ENCODE data around the gene PCLAF.
"Not testable (repeated sequence)": the region's sequence is repeated elsewhere in the genome, so short reads cannot be mapped to it uniquely, and the experiment has no call there.

PCLAF gene

GRCh38 chr15:64422697-64423096 is 41.5 kb upstream of the PCLAF start:
- DNase-seq (ENCODE audit: low spot score) = no peak
- TF ChIP-seq CTCF (IDR thresholded peaks at IDR 0.05; ENCODE audit: borderline replicate concordance, control extremely low read depth, extremely low read depth, insufficient read depth, missing control alignments) = no peak
- in situ Hi-C loops (cut with MboI; ENCODE audit: low sequenced_read_pairs, unreplicated experiment) = no loop called here

GRCh38 chr15:64412216-64412615 is 31.0 kb upstream of the PCLAF start:
- DNase-seq (ENCODE audit: low spot score) = no peak
- TF ChIP-seq CTCF (IDR thresholded peaks at IDR 0.05; ENCODE audit: borderline replicate concordance, control extremely low read depth, extremely low read depth, insufficient read depth, missing control alignments) = no peak
- in situ Hi-C loops (cut with MboI; ENCODE audit: low sequenced_read_pairs, unreplicated experiment) = no loop called here

DNA sequence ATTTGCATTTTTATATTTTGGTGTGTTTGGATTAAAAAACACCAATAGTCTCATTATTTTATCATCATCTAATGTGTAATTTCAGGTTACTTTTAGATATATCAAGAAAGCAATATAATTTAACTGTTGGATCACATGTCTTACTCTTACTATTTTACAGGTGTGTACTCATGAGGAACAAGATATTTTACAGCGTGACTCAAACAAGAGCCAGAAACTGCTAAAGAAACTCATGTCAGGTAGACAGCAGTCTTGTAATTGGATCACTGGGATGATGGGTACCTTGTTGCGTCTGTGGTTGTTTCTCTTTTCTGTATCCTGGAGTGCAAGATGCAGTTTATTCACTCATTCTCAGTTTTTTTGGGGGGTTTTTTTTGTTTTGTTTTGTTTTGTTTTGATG is 19.3 kb upstream of the PCLAF start:
- in situ Hi-C loops (cut with MboI; ENCODE audit: low sequenced_read_pairs, unreplicated experiment) = no loop called here
- DNase-seq (ENCODE audit: low spot score) = no peak
- TF ChIP-seq CTCF (IDR thresholded peaks at IDR 0.05; ENCODE audit: borderline replicate concordance, control extremely low read depth, extremely low read depth, insufficient read depth, missing control alignments) = no peak

DNA sequence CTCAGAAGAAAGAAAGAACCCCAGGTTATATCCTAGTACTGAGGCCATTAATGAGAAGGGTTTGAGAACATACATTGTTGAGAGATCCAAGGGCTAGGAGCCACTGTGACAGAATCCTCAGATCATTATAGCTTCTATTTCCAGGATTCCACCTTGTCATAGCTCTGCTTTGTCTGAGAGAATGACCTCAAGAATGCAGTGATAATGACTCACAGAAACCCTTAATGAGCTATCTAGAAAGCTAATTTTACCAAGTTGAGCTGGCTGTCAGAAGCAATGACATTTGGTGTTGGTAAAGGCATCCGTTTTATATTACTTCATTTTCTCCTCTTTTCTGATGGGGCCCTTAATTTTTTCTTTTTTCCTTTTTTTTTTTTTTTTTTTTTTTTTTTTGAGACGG is 17.3 kb upstream of the PCLAF start:
- no peak for DNase-seq (ENCODE audit: low spot score)
- TF ChIP-seq CTCF (IDR thresholded peaks at IDR 0.05; ENCODE audit: borderline replicate concordance, control extremely low read depth, extremely low read depth, insufficient read depth, missing control alignments) = no peak
- in situ Hi-C loops (cut with MboI; ENCODE audit: low sequenced_read_pairs, unreplicated experiment) = no loop called here

GRCh38 chr15:64396789-64397188 is 15.5 kb upstream of the PCLAF start:
- in situ Hi-C loops (cut with MboI; ENCODE audit: low sequenced_read_pairs, unreplicated experiment) = no loop called here
- no peak for TF ChIP-seq CTCF (IDR thresholded peaks at IDR 0.05; ENCODE audit: borderline replicate concordance, control extremely low read depth, extremely low read depth, insufficient read depth, missing control alignments)

GRCh38 chr15:64392471-64392870 is 11.2 kb upstream of the PCLAF start:
- DNase-seq (ENCODE audit: low spot score); in situ Hi-C loops (cut with MboI; ENCODE audit: low sequenced_read_pairs, unreplicated experiment): not testable (repeated sequence)

More at GRCh38 chr15:64396789-64397188, 15.5 kb upstream of the PCLAF start:
- DNase-seq (ENCODE audit: low spot score) = no peak

DNA sequence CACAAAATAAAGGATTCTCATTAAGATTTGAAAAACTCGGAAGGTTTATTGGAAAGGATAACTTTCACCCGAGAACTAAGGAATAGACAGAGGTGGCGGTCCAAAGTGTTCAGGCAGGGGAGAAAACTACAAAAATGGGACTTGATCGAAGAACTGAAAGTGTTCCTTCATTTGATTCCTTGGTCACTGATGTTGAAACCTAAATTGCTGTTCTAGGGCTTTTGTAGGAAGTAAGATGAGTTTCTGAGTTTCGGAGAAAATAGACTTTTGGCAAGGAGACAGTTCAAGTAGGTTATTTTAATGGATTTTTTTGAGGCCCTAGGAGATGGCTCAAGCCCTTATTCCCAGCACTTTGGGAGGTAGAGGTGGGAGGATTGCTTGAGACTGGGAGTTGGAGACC is 7.8 kb upstream of the PCLAF start:
- TF ChIP-seq CTCF (IDR thresholded peaks at IDR 0.05; ENCODE audit: borderline replicate concordance, control extremely low read depth, extremely low read depth, insufficient read depth, missing control alignments) = no peak
- in situ Hi-C loops (cut with MboI; ENCODE audit: low sequenced_read_pairs, unreplicated experiment) = no loop called here
- DNase-seq (ENCODE audit: low spot score) = no peak
